ENCODE results near the gene PPEF2.

Gene PPEF2

GRCh38 chr4:75902352-75902751, at the start of gene PPEF2:
TSS of gene PPEF2 (minus strand) at chr4:75902452. CDS start at chr4:75896325, 6,127 bp downstream.
- TF ChIP-seq CTCF (IDR thresholded peaks at IDR 0.05; ENCODE audit: poor library complexity, severe bottlenecking): no peak
- H3K4me3 ChIP-seq (ENCODE audit: severe bottlenecking): no peak within 1 kb of the TSS

GRCh38 chr4:75950213-75950815, 48.1 kb upstream of the PPEF2 start:
- Histone ChIP-seq H3K27ac (ENCODE audit: poor library complexity, severe bottlenecking) (no peak overlapping the region), H3K27me3 (ENCODE audit: insufficient read depth, poor library complexity, severe bottlenecking) (no peaks in the 10 kb centered on the region), H3K9me3 (ENCODE audit: severe bottlenecking) (no peaks in the 10 kb centered on the region), H3K4me3 (ENCODE audit: severe bottlenecking) (no peak overlapping the region), H3K4me1 (ENCODE audit: insufficient read depth, poor library complexity, severe bottlenecking) (no peaks in the 10 kb centered on the region), H3K36me3 (ENCODE audit: low read depth) (peaks cover 83% of the 10 kb centered on the region)
- no peak for ATAC-seq (ENCODE audit: low read depth)
- no peak for TF ChIP-seq CTCF (IDR thresholded peaks at IDR 0.05; ENCODE audit: poor library complexity, severe bottlenecking)
- DNase-seq (ENCODE audit: low spot score): no peak

More at GRCh38 chr4:75902352-75902751, at the start of gene PPEF2:
- H3K27me3 ChIP-seq (ENCODE audit: insufficient read depth, poor library complexity, severe bottlenecking): no peaks in the 10 kb centered on the region
- no peak within 1 kb of the TSS for H3K27ac ChIP-seq (ENCODE audit: poor library complexity, severe bottlenecking)
- no peaks in the 10 kb centered on the region for H3K9me3 ChIP-seq (ENCODE audit: severe bottlenecking)
- H3K4me1 ChIP-seq (ENCODE audit: insufficient read depth, poor library complexity, severe bottlenecking): no peaks in the 10 kb centered on the region
- no peaks in the 10 kb centered on the region for H3K36me3 ChIP-seq (ENCODE audit: low read depth)
- ATAC-seq (ENCODE audit: low read depth) (no peak), DNase-seq (ENCODE audit: low spot score) (no peak)

- no peaks in the 10 kb centered on the region for H3K27me3 ChIP-seq (ENCODE audit: insufficient read depth, poor library complexity, severe bottlenecking)
- H3K27ac ChIP-seq (ENCODE audit: poor library complexity, severe bottlenecking): no peak overlapping the region
- DNase-seq (ENCODE audit: low spot score) (no peak), ATAC-seq (ENCODE audit: low read depth) (no peak)
- no peak for TF ChIP-seq CTCF (IDR thresholded peaks at IDR 0.05; ENCODE audit: poor library complexity, severe bottlenecking)
- no peaks in the 10 kb centered on the region for H3K9me3 ChIP-seq (ENCODE audit: severe bottlenecking)
- H3K4me1 ChIP-seq (ENCODE audit: insufficient read depth, poor library complexity, severe bottlenecking): no peaks in the 10 kb centered on the region
- H3K4me3 ChIP-seq (ENCODE audit: severe bottlenecking): no peak overlapping the region
- peaks cover 77% of the 10 kb centered on the region for H3K36me3 ChIP-seq (ENCODE audit: low read depth)
Measured at GRCh38 chr4:75948822-75949444, 46.7 kb upstream of the PPEF2 start.

- peak; percentile 85 for ATAC-seq (ENCODE audit: low read depth)
- Histone ChIP-seq H3K36me3 (ENCODE audit: low read depth) (peaks cover 5% of the 10 kb centered on the region), H3K4me3 (ENCODE audit: severe bottlenecking) (peak within 1 kb of the TSS; percentile 58), H3K4me1 (ENCODE audit: insufficient read depth, poor library complexity, severe bottlenecking) (peaks cover 3% of the 10 kb centered on the region), H3K27ac (ENCODE audit: poor library complexity, severe bottlenecking) (no peak within 1 kb of the TSS), H3K9me3 (ENCODE audit: severe bottlenecking) (no peaks in the 10 kb centered on the region), H3K27me3 (ENCODE audit: insufficient read depth, poor library complexity, severe bottlenecking) (no peaks in the 10 kb centered on the region)
- peak; percentile 39 for TF ChIP-seq CTCF (IDR thresholded peaks at IDR 0.05; ENCODE audit: poor library complexity, severe bottlenecking)
- peak; percentile 73 for DNase-seq (ENCODE audit: low spot score)
Measured at GRCh38 chr4:75940692-75941253, 38.5 kb upstream of the PPEF2 start, which contains the start of gene NAAA. TSS of gene NAAA (minus strand) at chr4:75941013. CDS start at chr4:75940949, 64 bp downstream.
